ENCODE results near the gene CD164.

Gene CD164

DNA sequence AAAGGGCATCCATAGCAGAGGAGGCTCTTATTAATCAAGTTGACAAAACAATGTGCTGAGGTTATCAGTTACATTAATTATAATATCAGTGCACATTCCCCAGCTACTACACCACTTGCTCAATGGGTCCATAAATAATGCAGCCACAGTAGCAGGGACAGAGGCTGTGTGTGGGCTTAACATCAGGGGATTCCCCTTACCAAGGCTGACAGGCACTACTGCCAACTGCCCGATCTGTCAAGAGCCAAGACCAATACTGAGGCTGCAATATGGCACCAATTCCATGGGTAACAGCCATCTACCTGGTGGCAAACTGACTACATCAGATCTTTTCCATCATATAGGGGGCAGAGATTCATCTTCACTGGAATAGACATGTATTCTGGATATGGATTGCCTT lies 22.0 kb downstream of the CD164 start:
- in situ Hi-C loops (cut with HindIII; ENCODE audit: low sequenced_read_pairs): no loop called here
- DNase-seq (ENCODE audit: low read depth, low spot score): no peak
- no peak overlapping the region for H3K4me3 ChIP-seq (ENCODE audit: low read depth, low read length)
- TF ChIP-seq, protein P1, sequence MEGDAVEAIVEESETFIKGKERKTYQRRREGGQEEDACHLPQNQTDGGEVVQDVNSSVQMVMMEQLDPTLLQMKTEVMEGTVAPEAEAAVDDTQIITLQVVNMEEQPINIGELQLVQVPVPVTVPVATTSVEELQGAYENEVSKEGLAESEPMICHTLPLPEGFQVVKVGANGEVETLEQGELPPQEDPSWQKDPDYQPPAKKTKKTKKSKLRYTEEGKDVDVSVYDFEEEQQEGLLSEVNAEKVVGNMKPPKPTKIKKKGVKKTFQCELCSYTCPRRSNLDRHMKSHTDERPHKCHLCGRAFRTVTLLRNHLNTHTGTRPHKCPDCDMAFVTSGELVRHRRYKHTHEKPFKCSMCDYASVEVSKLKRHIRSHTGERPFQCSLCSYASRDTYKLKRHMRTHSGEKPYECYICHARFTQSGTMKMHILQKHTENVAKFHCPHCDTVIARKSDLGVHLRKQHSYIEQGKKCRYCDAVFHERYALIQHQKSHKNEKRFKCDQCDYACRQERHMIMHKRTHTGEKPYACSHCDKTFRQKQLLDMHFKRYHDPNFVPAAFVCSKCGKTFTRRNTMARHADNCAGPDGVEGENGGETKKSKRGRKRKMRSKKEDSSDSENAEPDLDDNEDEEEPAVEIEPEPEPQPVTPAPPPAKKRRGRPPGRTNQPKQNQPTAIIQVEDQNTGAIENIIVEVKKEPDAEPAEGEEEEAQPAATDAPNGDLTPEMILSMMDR (IDR thresholded peaks at IDR 0.05; ENCODE audit: low read depth, low read length): no peak

DNA sequence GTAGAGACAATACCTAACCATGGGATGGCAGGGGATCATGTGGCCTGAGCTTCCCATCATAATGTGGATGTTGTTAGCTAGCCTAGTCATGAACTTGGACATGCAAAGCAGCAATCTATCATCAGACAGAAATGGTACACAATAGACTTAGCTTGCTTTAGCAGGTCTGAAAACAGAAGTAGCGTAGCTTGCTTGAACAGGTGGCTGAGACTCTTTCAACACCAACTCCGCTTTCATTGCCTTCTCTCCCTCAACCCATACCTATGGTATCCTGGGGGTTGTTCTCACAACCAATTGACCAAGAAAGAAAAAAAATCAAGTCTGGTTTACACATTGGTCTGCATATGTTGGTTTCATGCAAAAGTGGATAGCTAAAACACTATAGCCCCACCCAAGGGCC lies 23.0 kb downstream of the CD164 start:
- DNase-seq (ENCODE audit: low read depth, low spot score): no peak
- H3K4me3 ChIP-seq (ENCODE audit: low read depth, low read length): no peak overlapping the region
- TF ChIP-seq, protein P1 (IDR thresholded peaks at IDR 0.05; ENCODE audit: low read depth, low read length): no peak
- in situ Hi-C loops (cut with HindIII; ENCODE audit: low sequenced_read_pairs): no loop called here

DNA sequence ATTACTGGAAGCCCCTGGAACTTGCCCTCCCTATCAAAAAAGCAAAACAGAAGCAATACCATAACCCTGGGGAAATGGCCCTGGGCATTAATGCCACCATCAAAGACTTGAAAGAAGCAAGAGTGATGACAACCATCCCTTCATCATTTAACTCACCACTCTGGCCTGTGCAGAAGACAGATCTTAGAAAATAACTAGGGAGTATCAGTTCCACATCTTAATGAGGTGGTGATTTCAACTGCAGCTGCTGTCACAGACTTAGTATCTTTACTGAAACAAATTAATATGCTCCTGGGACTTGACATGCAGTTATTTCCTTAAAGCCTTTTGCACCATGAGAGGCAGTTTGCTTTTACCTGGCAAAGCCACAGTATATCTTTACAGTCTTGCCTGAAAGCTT lies 24.1 kb downstream of the CD164 start:
- H3K4me3 ChIP-seq (ENCODE audit: low read depth, low read length): no peak overlapping the region
- in situ Hi-C loops (cut with HindIII; ENCODE audit: low sequenced_read_pairs): no loop called here
- TF ChIP-seq, protein P1 (IDR thresholded peaks at IDR 0.05; ENCODE audit: low read depth, low read length): no peak
- DNase-seq (ENCODE audit: low read depth, low spot score): no peak

DNA sequence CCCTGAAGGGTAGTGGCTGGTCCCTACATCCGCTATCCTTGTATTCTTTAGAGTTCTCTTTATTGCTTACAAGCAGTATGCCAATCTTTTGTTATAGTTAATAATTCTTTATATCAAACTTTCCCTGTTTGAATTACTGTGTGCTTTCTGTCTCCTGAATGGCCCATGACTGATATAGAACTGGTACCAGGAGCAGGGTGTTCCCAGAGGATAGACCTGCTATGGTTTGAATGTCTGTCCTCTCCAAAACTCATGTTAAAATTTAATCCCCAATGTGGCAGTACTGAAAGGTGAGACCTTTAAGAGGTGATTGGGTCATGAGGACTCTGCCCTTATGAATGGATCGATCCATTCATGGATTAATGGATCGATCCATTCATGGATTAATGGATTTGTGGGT lies 26.0 kb downstream of the CD164 start:
- H3K4me3 ChIP-seq (ENCODE audit: low read depth, low read length): no peak overlapping the region
- DNase-seq (ENCODE audit: low read depth, low spot score): no peak
- TF ChIP-seq, protein P1 (IDR thresholded peaks at IDR 0.05; ENCODE audit: low read depth, low read length): no peak
- in situ Hi-C loops (cut with HindIII; ENCODE audit: low sequenced_read_pairs): no loop called here

DNA sequence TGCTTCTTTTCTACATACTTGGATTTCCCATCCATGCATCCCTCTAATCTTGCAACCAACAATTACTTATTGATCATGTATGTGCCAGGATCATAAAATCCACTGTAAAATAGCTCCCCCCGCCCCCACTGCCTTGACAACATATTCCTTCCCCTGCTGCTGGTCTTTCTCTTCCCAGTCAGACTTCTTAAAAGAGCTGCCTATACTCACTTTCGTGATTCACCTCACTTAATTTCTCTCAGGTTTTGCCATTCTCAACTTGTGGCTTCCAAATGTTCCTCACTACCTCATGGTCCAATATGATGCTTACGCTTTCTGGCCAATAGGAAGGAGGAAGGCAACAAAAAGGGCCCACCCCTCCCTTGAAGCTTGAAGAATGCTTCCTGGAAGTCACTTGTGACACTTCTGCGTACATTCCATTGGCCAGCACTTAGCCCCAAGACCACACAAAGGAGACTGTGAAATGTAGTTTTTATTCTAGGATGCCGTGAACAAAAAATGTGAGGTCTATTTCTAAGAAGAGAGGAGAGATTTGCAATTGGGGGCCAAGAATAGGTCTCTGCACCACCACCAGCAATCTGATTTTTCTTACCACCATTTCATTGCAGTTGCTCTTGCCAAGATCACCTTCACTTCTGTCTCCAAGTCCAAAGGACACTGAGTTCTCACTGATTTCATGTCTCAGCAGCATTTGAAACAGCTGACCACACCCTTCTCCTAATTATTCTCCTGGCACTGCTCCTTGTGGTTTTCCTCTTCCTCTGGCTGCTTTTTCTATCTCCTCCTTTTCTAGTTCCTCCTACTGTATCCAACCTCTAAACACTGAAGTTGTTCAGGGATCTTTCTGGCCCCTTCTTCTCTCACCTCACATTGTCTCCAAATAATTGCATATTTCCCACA lies 30.8 kb downstream of the CD164 start:
- in situ Hi-C loops (cut with HindIII; ENCODE audit: low sequenced_read_pairs): no loop called here
- TF ChIP-seq, protein P1 (IDR thresholded peaks at IDR 0.05; ENCODE audit: low read depth, low read length): no peak
- no peak overlapping the region for H3K4me3 ChIP-seq (ENCODE audit: low read depth, low read length)
- no peak for DNase-seq (ENCODE audit: low read depth, low spot score)

DNA sequence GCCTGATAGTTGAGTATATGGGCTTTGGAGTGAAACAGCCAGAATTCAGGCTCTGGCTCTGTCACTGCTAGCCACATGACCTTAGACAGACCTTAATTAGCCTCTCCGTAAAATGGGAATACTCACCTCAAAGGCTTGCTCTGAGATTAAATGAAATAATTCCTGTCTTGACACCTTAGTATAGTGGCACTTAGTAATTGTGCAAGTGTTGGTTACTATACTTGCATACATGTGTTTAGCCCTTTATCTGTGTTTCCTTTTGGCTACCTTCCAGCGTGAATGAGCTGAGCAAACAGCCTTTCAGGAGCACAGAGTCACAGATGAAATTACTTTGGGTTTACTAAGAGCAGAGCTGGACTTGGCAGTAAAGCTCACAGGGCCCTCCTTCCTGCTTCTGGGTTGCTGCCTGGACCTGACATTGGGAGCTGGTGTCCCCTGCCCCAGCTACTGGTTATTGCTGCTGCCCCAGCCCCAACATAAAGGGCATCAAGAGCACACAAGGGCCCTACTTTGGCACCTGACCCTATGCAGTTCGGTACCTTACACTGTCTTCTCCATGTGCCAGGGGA lies 32.8 kb downstream of the CD164 start:
- no peak overlapping the region for H3K4me3 ChIP-seq (ENCODE audit: low read depth, low read length)
- in situ Hi-C loops (cut with HindIII; ENCODE audit: low sequenced_read_pairs): no loop called here

More for the DNA sequence above, 32.8 kb downstream of the CD164 start:
- peak; percentile 52 for DNase-seq (ENCODE audit: low read depth, low spot score)
- TF ChIP-seq, protein P1 (IDR thresholded peaks at IDR 0.05; ENCODE audit: low read depth, low read length): no peak

Data from astrocyte of the spinal cord (primary cell).